Amniotic stem cell (primary cell): Measurements from ENCODE around the gene LTBP3.
A peak's percentile ranks its signal among the peaks of the same experiment; 100 is the strongest.

ENCODE experiments used
- DNase-seq: peaks from one replicate; lab custom pipeline; 2025; lab: John Stamatoyannopoulos, UW

LTBP3 gene

DNA sequence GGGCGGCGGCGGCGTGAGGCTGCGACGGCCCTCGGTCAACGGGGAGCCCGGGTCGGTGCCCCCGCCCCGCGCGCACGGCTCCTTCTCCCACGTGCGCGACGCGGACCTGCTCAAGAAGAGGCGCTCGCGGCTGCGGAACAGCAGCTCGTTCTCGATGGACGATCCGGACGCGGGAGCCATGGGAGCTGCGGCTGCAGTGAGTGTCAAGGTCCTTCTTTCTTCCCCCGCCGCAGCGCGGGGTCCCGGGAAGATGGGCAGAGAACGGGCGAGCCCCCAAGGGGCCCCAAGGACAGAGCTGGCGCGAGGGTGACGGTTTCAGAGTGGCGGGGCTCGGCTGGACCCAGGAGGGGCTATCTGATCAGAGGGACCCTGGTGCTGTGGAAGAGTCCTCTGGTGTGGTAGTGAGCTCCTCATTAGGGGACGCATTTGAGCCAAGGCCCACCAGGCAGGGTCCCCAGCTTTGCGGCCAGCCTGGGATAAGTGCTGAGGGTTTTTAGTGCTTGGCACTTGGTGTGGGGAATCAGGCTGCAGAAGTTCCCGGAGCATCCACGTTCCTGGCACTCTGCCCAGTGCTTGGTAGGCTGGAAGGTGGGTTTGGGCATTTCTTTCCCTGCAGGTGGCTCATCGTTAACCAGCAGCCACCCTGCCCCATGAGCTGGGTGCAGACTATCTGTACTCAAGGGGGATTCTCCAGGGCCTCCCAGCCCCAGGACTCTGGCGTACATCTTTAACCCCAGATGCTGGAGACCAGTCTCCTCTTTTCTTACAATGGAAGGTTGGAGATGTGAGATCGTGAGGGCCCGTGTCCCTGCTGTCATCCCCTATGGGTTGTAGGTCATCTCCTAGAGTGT lies 27.5 kb upstream of the LTBP3 start:
- DNase-seq: no peak

DNA sequence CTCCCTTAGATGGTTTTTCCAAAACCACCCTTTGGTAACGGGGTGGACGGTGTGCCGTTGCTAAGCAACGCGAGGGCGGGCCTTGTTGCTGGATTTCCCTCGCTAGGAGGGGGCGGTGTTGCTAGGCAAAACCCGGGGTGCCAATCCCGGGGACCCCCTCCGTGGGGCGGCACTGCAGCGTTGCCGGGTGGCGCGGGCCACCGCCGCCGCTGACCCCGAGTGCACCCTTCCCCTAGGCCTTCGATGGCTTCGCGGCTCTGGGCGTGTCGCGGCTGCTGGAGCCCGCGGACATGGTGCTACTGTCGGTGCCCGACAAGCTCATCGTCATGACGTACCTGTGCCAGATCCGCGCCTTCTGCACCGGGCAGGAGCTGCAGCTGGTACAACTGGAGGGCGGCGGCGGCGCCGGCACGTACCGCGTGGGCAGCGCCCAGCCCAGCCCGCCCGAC lies 26.6 kb upstream of the LTBP3 start:
- DNase-seq: no peak

DNA sequence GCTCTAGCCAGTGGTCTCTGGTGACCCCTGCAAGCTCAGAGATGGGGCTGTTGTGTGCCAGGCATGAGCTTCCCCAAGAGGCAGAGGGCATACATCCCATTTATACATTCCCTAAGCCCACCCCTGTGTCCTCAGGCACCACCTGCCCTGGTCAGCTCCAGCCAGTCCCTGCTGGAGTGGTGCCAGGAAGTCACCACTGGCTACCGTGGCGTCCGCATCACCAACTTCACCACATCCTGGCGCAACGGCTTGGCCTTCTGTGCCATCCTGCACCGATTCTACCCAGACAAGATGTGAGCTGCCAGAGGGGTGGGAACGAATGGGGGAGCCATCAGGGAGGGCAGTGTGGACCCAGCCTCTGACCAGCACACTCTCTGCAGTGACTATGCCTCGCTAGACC lies 25.9 kb upstream of the LTBP3 start:
- no peak for DNase-seq

DNA sequence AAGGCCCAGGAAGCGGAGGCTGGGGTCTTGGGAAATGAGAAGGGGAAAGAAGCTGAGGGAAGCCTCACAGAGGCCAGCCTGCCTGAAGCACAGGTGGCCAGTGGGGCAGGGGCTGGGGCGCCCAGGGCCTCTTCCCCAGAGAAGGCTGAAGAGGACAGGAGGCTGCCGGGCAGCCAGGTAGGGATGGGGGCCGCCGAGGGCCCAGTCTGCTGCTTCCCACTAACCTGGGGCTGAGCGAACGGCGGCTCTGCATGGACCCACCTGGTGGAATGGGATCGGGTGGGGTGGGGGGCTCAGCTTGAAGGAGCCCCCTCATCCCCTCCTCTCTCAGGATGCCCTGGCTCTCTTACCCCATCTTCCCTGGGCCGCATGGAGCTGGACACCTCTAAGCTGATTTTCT lies 25.4 kb upstream of the LTBP3 start:
- DNase-seq: no peak

DNA sequence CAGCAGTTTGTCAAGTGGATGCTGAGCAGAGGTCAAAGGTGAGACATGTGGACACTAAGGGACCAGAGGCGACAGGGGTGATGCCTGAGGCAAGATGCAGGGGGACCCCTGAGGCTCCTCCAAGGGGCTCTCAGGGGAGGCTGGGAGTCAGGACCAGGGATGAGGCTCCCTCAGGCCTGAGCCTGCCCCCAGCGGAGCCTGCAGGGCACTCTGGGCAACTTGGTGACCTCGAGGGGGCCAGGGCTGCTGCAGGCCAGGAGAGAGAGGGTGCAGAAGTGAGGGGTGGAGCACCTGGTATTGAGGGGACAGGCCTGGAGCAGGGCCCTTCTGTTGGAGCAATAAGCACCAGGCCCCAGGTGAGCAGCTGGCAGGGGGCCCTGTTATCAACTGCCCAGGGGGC lies 23.8 kb upstream of the LTBP3 start:
- DNase-seq: no peak

DNA sequence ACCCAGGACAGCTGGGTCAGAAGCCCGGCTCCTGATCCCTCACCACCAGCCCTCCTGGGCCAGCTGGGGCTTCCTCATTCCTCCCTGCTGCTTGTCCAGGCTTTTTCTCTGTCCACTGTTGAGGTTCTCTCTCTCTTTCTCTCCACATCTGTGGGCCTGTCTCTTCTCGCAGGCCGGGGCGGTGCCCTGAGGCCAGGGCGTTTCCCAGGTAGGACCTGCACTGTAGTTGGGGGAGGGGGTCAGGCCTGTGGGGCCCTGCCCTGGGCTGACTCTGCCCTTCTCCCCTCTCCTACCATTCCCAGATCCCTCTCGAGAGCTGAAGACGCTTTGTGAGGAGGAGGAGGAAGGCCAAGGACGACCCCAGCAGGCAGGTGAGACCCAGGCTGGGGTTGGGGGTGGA lies 22.6 kb upstream of the LTBP3 start:
- DNase-seq: no peak

DNA sequence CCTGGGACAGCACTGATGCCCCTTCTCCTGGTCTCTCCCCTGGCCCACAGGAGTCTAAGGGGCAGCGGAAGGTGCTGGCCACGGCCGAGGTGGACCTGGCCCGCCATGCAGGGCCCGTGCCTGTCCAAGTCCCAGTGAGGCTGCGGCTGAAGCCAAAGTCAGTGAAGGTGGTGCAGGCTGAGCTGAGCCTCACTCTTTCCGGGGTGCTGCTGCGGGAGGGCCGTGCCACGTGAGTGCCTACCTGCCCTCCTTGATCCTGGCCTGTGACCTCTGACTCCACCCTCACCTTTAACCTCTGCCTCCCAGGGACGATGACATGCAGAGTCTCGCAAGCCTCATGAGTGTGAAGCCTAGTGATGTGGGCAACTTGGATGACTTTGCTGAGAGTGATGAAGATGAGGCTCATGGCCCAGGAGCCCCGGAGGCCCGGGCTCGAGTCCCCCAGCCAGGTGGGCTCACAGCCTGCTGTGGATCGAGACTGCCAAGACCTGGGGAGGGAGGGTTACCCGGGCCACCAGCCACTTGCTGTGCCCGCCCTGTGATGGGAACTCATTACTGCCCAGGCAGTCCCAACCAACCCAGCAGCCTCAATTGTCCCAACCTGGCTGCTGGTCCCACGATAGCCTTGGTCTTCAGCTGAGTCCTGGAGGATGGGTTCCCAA lies 22.0 kb upstream of the LTBP3 start:
- DNase-seq: no peak

DNA sequence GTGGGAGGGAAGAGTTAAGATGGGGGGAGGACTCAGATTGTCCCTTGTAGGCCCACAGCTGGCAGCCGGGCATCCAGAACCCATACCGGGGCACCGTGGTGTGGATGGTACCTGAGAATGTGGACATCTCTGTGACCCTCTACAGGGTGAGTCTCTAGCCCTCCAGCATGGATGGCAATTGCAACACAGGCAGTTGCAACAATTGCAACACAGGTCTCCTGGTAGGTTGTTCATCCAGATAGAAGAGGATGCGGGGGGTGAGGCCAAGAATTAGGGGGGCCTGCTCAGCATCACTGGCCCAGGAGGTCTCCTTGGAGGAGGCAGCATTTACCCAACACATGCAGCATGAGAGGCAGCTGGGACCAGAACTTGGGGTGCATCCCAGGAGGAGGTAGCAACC lies 21.1 kb upstream of the LTBP3 start:
- DNase-seq: no peak

DNA sequence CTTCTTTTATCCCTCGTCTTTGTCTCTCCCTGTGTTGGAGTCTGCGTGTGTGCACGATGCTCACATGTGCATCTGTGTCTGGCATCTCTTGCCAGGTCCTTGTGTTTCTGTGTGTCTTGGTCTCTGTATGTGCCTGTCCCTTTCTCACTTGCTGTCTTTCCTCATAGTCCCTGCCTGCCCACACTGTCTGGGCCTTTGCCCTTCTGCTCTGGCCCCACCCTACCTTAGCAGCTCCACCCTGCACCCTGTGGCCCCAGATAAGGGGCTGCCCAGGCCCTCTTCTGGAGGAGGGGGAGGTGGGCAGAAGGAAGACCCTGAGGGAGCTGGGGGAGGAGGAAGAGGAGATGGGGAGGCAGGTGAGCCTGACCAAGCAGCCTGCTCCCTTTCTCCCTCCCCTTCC lies 20.5 kb upstream of the LTBP3 start:
- no peak for DNase-seq

DNA sequence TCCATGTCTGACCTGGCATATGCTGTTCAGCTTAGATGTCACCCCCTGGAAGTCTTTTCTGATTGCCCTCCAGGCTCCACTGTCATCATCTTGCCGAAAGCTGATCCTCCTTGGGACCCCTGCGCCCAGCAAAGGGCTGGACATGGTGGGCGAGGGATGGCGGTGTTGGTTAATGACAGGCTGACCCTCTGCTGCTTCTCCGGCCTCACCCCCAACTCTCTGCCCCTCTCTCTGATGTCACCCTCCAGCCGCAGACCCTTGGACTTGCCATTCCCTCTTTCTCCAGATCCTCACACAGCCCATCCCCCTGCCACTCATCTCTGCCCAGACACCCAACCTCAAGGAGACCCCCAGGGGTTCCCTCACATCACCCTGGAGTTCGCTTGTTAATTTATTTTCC lies 20.0 kb upstream of the LTBP3 start:
- DNase-seq: no peak

DNA sequence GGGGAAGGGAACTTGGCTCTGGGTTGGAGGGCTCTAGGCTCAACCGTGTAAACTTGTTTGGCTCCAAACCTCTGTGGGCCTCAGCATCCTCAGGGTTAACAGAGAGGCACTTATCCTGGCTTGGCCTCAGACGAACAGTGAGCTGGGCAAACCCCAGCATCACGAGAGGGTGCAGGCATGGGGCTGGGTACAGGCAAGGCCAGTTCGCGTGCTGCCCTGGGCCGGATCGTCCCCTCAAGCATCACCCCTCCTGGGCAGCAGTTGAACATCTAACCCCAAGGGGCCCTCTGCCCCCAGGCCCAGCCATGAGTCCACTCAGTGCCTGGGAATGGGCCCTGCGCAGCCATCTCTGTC lies 19.6 kb upstream of the LTBP3 start:
- no peak for DNase-seq

DNA sequence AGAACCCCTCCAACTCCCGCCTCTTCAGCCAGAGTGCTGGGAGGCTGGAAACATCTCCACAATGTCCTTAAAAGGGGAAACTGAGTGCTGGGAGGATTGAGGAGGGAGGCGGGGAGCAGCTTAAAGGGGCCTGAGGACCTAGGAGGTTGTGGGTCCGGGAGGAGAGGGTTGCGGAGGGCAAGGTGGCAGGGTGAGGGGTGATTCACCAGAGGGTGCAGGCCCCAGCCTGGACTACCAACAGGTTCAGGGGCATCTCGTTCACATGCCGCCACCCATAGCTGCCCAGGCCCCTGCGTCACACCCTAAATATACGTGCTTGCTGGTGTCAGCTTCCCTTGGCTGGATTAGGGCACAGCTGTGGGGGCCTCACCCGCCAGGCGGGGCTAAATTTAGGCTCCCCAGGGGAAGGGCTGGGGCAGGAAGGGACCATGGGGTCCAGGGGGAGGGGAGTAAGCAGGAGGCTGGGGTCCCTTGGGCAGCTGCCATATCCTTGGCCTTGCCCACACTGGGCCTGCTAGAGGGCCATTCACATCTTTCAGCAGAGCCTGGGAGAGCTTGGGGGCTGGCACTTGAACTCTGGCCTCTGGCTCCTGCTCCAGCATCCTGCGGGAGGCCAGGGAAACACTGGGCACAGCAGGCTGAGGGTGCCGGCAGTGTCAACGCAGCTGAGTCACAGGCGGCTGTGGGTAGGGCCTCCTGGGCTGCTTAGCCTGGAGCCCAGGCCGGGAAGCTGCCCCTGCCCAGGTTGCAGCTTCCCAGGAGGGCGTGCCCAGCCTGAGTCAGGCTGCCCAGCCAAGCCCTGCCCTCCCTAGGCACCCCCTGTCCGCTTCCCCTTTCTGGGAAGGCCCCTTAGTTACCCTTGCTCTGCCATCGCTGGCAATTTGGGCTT lies 19.0 kb upstream of the LTBP3 start:
- DNase-seq: no peak

DNA sequence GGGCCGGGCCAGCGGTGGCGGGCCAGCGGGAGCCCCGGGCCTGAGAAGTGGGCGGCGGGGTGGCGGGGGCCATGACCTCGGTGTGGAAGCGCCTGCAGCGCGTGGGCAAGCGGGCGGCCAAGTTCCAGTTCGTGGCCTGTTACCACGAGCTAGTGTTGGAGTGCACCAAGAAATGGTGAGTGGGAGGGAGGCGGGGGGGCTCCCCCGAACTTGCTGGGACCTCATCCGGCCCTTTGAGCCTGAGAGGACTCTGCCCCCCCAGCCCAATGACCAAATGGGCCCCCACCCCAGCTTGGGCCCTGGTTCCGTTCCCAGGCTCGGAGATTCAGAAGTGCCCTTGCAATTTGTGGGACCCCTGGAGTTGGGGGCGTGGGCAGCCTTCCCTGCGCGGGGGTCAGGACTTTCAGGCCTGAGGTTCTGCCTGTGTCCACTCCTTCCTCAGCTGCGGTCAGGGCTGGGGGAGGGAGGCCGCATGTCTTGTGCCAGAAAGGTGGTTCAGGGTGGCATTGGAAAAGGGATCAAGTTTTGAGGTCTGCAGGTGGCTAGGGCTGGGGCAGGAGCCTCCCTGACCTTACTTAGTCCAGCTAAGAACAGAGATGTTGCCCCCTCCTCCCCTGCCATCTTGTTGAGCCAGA lies 18.2 kb upstream of the LTBP3 start:
- DNase-seq: no peak

DNA sequence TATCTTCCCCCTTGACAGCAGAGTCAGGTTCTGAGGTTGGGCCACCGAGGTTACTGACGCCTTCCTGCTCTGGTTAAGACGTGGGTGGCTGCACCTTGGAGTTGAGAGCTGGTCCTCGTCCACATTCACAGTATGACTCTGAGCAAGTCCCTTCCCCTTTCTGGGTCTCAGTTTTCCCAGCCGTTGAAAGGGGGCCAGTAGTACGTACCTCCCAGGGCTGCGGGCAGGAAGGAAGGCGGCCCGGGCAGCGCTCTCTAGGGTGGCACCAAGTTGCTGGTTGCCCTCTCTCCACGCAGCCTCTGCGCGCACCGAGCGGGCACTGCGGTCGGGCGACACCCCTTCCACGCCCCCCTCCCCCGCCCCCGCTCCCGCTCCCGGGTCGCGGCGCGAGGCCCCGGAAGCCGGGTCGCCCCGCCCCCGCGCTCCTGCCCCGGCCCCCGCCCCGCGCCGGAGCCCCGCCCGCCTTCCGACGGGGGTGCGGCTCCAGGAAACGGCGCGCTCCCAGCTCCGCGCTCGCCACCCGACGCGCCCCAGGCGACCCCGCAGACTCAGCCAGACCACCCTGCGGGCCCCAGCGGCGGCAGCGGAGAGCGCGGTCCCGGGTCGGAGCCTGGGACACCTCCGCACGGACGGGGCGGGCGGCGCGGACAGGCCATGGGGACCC lies 17.5 kb upstream of the LTBP3 start, which contains the start of gene EHBP1L1:
Gene EHBP1L1 (plus strand): TSS at position 486 of the 664 bp plus-strand sequence. CDS start 250 bp downstream, outside the sequence.
- DNase-seq: no peak

DNA sequence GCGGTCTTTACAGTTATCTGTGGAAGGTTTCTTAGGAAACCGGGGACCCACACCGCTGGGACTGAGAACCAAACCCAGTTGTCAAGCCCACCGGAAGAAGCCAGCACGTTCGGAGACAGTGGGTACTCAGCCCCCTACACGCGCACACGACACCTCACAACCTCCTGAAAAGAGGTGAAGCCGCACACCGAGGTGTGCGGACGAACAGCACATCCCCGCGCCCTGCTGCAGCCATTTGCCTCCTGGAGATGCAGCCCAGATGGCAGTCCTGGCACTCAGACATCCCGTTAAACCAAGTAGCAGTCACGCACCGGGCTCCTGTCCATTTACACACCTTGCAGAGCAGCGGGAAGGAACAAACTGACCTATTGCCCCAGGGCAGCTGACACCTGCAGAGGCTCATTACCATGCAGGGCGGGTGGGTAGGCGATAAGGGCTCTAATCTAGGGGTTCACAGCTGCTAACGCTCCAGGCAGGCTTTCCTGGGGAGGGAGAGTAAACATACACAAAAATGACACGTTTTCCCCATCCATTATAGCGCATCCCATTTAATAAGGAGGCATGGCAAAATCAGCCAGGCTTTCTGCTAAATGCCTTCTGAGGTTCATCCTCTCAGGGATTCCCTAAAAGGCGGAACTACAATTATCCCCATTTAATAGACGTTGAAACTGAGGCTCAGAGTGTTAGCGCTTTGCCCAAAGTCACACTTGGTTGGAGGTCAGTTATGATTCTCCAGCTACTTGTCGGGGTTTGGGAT lies 16.8 kb upstream of the LTBP3 start:
- DNase-seq: no peak

DNA sequence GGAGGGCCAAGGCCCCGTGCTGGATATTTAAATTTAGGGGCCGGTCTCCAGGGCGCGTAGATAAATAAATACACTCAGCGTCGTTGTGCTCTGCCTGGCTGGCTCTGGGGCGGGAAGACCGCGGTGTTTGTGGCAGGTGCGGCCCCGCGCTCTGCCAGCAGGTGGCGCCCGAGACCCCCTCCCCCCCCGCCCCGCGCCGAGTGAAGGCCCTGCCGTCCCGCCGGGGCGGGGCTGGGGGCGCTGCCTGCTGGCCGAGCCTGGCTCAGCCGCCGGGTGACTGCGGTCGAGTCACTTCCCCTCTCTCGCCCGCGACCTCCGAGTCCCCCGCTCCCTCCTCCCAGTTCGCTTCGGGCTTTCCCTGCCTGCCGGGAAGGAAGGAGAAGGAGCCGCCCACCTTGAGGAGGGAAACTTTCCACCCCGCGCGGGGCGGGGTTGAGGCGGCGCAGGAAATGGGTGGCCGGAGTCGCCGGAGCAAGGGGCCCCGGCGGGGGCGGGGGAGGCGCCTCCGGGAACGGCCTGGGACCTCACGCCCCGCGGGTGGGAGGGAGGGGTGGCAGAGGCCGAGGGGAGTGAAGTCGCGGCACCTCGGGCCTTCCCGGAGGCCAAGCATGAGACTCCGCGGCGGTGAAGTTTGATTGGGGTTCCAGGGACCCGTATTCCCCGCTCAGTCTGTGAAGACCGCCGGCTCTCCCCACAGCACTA lies 16.1 kb upstream of the LTBP3 start:
- DNase-seq: peak; percentile 88

DNA sequence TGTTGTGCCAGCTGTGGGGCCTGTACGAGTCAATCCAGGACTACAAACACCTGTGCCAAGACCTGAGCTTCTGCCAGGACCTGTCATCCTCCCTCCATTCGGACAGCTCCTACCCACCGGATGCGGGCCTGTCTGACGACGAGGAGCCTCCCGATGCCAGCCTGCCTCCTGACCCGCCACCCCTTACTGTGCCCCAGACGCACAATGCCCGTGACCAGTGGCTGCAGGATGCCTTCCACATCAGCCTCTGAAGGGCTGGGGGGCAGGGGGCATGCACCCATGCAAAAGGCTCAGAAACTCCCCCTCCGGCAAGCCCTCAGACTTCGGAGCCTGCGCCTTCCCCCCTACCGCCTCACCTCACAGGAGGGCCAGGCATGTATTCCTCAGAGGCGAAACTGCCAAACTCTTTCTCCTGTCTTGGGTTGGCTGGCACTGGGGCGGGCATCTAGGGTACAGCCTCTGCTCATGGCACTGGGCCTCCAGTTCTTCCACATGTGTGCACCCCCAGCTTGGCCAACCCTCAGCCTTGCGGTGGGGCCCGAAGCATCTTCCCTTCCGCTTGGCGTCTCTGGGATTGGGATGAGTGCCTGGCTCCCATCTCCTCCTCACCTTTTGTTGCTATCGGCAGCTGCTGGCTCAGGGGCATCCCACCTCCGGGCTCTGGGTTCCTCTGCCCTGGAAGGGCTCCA lies 15.4 kb upstream of the LTBP3 start:
- DNase-seq: no peak

DNA sequence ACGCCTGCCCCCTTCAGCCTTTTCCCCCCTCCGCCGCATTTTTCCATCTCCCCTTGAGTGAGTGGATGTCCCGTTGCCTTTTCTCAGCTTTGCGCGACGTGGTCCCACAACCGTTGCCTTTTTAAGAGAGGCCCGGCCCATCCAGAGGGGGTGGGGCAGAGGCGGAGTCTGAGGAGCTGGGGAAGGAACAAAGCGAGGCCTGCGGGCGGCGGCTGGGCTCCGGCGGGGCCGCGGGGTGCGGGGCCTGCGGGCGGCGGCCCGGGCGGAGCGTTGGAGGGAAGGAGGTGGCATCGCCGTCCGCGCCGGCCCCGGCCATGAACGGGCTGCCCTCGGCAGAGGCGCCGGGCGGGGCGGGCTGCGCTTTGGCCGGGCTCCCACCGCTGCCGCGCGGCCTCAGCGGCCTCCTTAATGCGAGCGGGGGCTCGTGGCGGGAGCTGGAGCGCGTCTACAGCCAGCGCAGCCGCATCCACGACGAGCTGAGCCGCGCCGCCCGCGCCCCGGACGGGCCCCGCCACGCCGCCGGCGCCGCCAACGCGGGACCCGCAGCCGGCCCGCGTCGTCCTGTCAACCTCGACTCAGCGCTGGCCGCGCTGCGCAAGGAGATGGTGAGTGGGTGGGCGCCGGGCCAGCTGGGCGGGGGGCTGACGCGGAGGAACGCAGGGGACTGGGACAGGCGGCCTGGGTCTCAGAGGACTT lies 14.3 kb upstream of the LTBP3 start, which contains the start of gene FAM89B:
Gene FAM89B (plus strand): TSS at position 183 of the 696 bp plus-strand sequence. CDS start 132 bp downstream, at position 315.
- peak; percentile 67 for DNase-seq

DNA sequence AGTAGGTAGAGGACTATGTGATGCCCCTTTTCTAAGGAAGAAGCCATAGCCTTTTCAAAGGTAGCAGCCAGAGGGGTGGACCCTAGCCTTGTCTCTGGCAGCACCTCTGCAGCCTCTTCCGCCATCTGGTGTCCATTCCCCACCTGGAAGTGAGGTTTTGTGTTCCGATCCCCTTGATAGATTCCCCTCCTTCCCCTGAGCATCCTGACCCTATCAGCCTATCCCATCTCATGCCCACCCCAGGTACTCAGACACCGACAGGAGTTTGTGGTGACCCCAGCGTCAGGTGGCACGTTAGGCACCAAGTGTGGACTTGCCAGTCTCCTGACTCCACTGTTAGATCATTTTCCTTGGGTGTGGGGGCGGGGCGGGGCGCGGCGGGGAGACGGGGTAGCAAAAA lies 13.8 kb upstream of the LTBP3 start:
- no peak for DNase-seq
